Gastroesophageal sphincter (tissue), 4 donors: ENCODE results near the gene WDR20. TPM values are rescaled to one million over a fixed set of nuclear protein-coding genes. Genes with fewer than 3 reads are reported as not detected.

Source experiments
- ATAC-seq: fragments of 150-250 bp; one replicate; pipeline ENCODE4 v1.9.1; 2016; ENCODE audit warnings: mild to moderate bottlenecking, moderate library complexity
- H3K27ac ChIP-seq, 4 donors: fragments of 200-600 bp; sonication (generic) in 3 of 4; 1 replicate in 3 of 4; 2 replicates in 1 of 4; pipeline ENCODE4 v1.5.1; 2016 to 2019
- H3K27me3 ChIP-seq: fragments of 200-600 bp; sonication (generic); one replicate; pipeline ENCODE4 v1.5.1; 2019
- H3K36me3 ChIP-seq, 2 donors: fragments of 200-600 bp; sonication (generic); one replicate each; pipeline ENCODE4 v1.5.1; 2019; ENCODE audit warnings: control low read depth in 1 of 2
- H3K4me1 ChIP-seq, 3 donors: fragments of 200-600 bp; sonication (generic); 1 replicate in 2 of 3; 2 replicates in 1 of 3; pipeline ENCODE4 v1.5.1; 2016 to 2019; ENCODE audit warnings: control low read depth in 2 of 3
- H3K4me3 ChIP-seq, 2 donors: fragments of 200-600 bp; sonication (generic); one replicate each; pipeline ENCODE4 v1.5.1; 2019; ENCODE audit warnings: mild to moderate bottlenecking in 1 of 2, moderate library complexity in 1 of 2
- H3K9me3 ChIP-seq, 3 donors: fragments of 200-600 bp; sonication (generic); one replicate each; pipeline ENCODE4 v1.5.1; 2017 to 2019; ENCODE audit warnings: control low read depth in 2 of 3
- CTCF ChIP-seq, 4 experiments: fragments of 200-600 bp in 2 of 4; fragments of 450-650 bp in 2 of 4; sonication (generic) in 1 of 4; IDR thresholded peaks; one replicate each; pipeline ENCODE4 v1.5.1; 2017 to 2019; ENCODE audit warnings: antibody characterized with exemption in 4 of 4, mild to moderate bottlenecking in 2 of 4, moderate library complexity in 2 of 4
- EP300 ChIP-seq: sonication (generic); formaldehyde crosslinking; IDR thresholded peaks from one replicate; pipeline ENCODE4 v1.6.1; 2017; ENCODE audit warnings: antibody characterized with exemption, mild to moderate bottlenecking
- POLR2A ChIP-seq, 2 donors: fragments of 450-650 bp; IDR thresholded peaks; one replicate each; pipeline ENCODE4 v1.6.1; 2017; ENCODE audit warnings: antibody characterized with exemption in 2 of 2, mild to moderate bottlenecking in 2 of 2, moderate library complexity in 1 of 2
- POLR2AphosphoS5 ChIP-seq: sonication (generic); formaldehyde crosslinking; IDR thresholded peaks from one replicate; pipeline ENCODE4 v1.6.1; 2017; ENCODE audit warnings: antibody characterized with exemption
- WGBS, 2 donors: methylation state at CpG; one replicate each; pipeline ENCODE4 v1.1.5; 2018; ENCODE audit warnings: low coverage in 1 of 2; 5-methylcytosine and 5-hydroxymethylcytosine counted together
- total RNA-seq, 4 donors: library from RNA; depleted of rRNA; stranded (reverse); fragments of >200 nt; gene quantifications; one replicate each; pipeline ENCODE4 v1.1.0, GENCODE V29; 2016

The WDR20 gene
- total RNA-seq, 4 donors from 2014 or later = 24.6 to 33.0 (median 28.9) TPM

- no peak overlapping the region for H3K27ac ChIP-seq
- WGBS, 2 donors = 82% methylated on average over 13 of the region's 27 CpGs; no CpG with 5 or more reads in 1 of the 2 donors
- H3K4me1 ChIP-seq = no peaks in the 10 kb centered on the region
- no peak for TF ChIP-seq CTCF (IDR thresholded peaks at IDR 0.05)
- no peak for TF ChIP-seq POLR2A (IDR thresholded peaks at IDR 0.05)
- no peak for TF ChIP-seq EP300
- no peak for TF ChIP-seq POLR2AphosphoS5
- H3K4me3 ChIP-seq = no peak overlapping the region
- no peaks in the 10 kb centered on the region for H3K27me3 ChIP-seq
- no peaks in the 10 kb centered on the region for H3K9me3 ChIP-seq
- peaks cover 0 to 51% of the 10 kb centered on the region in 2 donors for H3K36me3 ChIP-seq
- ATAC-seq = no peak
Measured at GRCh38 chr14:102226356-102227125, 86.8 kb downstream of the WDR20 start.

- peaks cover 0 to 51% of the 10 kb centered on the region in 2 donors for H3K36me3 ChIP-seq
- no peaks in the 10 kb centered on the region for H3K9me3 ChIP-seq
- no peak overlapping the region for H3K4me3 ChIP-seq
- no peak for ATAC-seq
- TF ChIP-seq POLR2AphosphoS5 (no peak), CTCF (IDR thresholded peaks at IDR 0.05) (no peak), EP300 (no peak), POLR2A (IDR thresholded peaks at IDR 0.05) (no peak)
- no peaks in the 10 kb centered on the region for H3K27me3 ChIP-seq
- H3K4me1 ChIP-seq = no peaks in the 10 kb centered on the region
- no peak overlapping the region for H3K27ac ChIP-seq
- WGBS, 2 donors = 62 to 81% methylated on average over 6 to 11 of the region's 28 CpGs
Measured at GRCh38 chr14:102227184-102227964, 87.7 kb downstream of the WDR20 start.

GRCh38 chr14:102229071-102229738 lies 89.5 kb downstream of the WDR20 start:
- WGBS, 2 donors = 90 to 99% methylated on average over 10 to 14 of the region's 43 CpGs
- Histone ChIP-seq H3K27ac (no peak overlapping the region), H3K4me1 (no peaks in the 10 kb centered on the region), H3K36me3 (peaks cover 0 to 49% of the 10 kb centered on the region in 2 donors), H3K9me3 (no peaks in the 10 kb centered on the region), H3K4me3 (no peak overlapping the region), H3K27me3 (no peaks in the 10 kb centered on the region)
- TF ChIP-seq CTCF (IDR thresholded peaks at IDR 0.05) (no peak), POLR2A (IDR thresholded peaks at IDR 0.05) (no peak), EP300 (no peak), POLR2AphosphoS5 (no peak)
- no peak for ATAC-seq

- Histone ChIP-seq H3K36me3 (peaks cover 0 to 48% of the 10 kb centered on the region in 2 donors), H3K9me3 (no peaks in the 10 kb centered on the region), H3K27me3 (no peaks in the 10 kb centered on the region), H3K4me1 (peaks cover 0 to 2% (median 0%) of the 10 kb centered on the region in 3 donors), H3K4me3 (no peak overlapping the region), H3K27ac (no peak overlapping the region)
- TF ChIP-seq POLR2A (IDR thresholded peaks at IDR 0.05) (no peak), CTCF (IDR thresholded peaks at IDR 0.05) (no peak), EP300 (no peak), POLR2AphosphoS5 (no peak)
- 79% methylated on average over 2 of the region's 9 CpGs; no CpG with 5 or more reads in 1 of the 2 donors for WGBS, 2 donors
- no peak for ATAC-seq
Measured at GRCh38 chr14:102229739-102230092, 90.0 kb downstream of the WDR20 start.
